Measurements from ENCODE around the gene HDC.

Gene HDC

DNA sequence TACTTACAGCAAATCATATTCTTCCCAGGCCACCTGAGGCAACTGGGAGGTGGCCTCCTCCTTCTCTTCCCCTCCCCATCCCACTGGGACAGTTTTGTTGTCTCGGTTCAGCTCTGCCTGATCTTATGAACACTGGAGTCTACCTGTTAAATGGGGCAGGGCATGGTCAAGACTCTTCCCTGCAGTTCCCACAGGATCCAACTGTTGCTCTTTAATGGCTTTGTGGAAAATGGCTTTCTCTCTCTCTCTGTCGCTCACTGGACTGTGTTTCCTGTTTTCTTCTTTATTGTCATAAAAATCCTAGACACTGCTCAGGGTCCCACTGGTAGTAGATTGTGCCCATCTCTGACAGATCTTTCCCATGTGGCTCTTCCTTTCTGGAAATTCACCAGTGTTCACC, 43.3 kb downstream of the HDC start:
- no peak for DNase-seq

DNA sequence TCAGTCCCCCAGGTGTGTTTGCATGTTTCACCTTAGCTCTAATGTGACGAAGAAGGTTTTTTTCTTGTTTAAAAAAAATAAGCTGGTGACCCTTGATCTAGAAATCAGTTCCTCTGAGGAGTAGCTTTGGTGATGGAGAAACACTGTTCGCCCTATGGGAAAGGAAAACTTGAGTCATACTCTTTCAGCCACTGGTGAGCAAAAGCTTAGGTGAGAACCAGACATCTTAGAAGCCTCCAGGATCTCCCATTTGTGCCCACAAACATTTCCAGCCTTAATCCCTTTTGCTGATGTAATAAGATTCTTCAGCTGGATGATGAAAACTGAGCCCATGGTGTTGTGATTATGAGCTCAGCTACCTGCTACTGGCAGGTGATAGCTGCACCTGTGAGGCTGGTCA, 45.7 kb downstream of the HDC start:
- DNase-seq, result no peak

- no peak for DNase-seq
Observed at GRCh38 chr15:50218691-50219090, 46.8 kb downstream of the HDC start.

GRCh38 chr15:50218291-50218690, 47.2 kb downstream of the HDC start:
- DNase-seq, result no peak

- DNase-seq, result no peak
Observed at GRCh38 chr15:50210462-50211157, 54.9 kb downstream of the HDC start.

GRCh38 chr15:50209809-50210208, 55.7 kb downstream of the HDC start:
- no peak for DNase-seq

GRCh38 chr15:50206020-50206419, 59.5 kb downstream of the HDC start:
- no peak for DNase-seq

- no peak for DNase-seq
Observed at GRCh38 chr15:50202003-50202402, 63.5 kb downstream of the HDC start.

- DNase-seq, result no peak
Observed at GRCh38 chr15:50192926-50193620, 72.5 kb downstream of the HDC start.

GRCh38 chr15:50192164-50192563, 73.4 kb downstream of the HDC start:
- DNase-seq, result no peak
